HEK293 (cell line): ENCODE data around the gene PDGFB.

ENCODE experiments used
- CTCF ChIP-seq: fragments of 450-650 bp; formaldehyde crosslinking; IDR thresholded peaks from 2 replicates; pipeline ENCODE4 v1.5.1; 2016; ENCODE audit warnings: missing biosample characterization, missing genetic modification characterization
- TRIM28 ChIP-seq: IDR thresholded peaks from 2 replicates; pipeline ENCODE4 v1.6.1; 2011; ENCODE audit warnings: low read length, control low read depth, borderline replicate concordance
- ZNF302 ChIP-seq: fragments of 450-650 bp; formaldehyde crosslinking; IDR thresholded peaks from 2 replicates; pipeline ENCODE4 v1.5.1; 2016; ENCODE audit warnings: missing biosample characterization, missing genetic modification characterization, low read depth
- ZNF341 ChIP-seq: fragments of 450-650 bp; formaldehyde crosslinking; IDR thresholded peaks from 2 replicates; pipeline ENCODE4; 2016; ENCODE audit warnings: low read depth, missing biosample characterization, missing genetic modification characterization

DNA sequence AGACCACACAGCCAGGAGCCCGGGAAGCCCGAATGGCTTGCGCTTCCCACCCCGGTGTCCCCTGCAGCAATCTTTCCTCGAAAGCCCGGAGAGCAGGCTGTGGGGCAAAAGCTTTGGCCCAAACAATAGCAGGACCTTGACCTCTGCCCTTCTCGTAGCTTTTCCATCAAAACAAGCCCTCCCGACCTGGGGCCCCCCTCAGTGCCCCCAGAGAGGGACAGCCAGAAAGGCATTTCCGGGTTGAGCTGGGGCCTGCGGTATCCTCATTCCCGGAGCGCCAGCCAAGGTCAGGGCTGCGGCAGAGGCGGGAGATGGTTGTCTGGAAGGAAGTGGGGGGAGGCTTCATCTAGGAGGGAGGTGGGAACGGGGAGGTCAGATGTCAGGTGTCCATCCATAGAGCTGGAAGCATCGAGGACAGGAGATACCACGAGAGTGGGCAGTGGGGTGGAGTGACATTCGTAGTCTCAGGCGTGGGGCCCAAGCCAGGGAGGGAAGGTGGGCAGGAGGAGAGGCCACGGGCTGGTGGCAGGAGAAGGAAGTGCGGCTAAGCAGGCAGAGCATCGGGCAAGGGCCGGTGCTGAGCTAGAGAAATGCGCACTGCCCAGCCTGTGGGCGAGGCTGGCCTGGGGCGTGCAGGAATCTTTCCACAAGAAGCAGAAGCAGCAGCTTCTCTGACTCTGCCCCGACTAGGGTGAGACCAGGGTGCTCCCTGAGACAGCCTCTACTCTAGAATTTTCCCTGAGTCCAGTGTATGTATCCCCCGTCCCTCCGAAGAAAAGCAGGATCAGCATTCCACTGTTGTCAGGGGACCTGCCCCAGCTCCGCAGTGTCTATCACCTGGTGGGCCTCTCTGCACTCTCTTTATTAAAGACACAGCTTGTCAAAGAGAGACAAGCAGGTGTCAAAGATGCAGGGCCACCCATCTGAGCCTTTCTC lies 14.3 kb downstream of the PDGFB start:
- TF ChIP-seq CTCF (tag by site-specific recombination) = no peak
- TF ChIP-seq TRIM28 = no peak
- TF ChIP-seq ZNF302 (tag by site-specific recombination) = no peak
- TF ChIP-seq ZNF341 (tag by site-specific recombination) = no peak
